Right kidney (tissue), 1 donor: ENCODE results near the gene ATG7.
"Not testable (repeated sequence)": the region's sequence is repeated elsewhere in the genome, so short reads cannot be mapped to it uniquely, and the experiment has no call there.

Experiments used
- DNase-seq: peaks from one replicate; pipeline ENCODE4 v3.0.0-alpha.2; 2016

ATG7 gene

DNA sequence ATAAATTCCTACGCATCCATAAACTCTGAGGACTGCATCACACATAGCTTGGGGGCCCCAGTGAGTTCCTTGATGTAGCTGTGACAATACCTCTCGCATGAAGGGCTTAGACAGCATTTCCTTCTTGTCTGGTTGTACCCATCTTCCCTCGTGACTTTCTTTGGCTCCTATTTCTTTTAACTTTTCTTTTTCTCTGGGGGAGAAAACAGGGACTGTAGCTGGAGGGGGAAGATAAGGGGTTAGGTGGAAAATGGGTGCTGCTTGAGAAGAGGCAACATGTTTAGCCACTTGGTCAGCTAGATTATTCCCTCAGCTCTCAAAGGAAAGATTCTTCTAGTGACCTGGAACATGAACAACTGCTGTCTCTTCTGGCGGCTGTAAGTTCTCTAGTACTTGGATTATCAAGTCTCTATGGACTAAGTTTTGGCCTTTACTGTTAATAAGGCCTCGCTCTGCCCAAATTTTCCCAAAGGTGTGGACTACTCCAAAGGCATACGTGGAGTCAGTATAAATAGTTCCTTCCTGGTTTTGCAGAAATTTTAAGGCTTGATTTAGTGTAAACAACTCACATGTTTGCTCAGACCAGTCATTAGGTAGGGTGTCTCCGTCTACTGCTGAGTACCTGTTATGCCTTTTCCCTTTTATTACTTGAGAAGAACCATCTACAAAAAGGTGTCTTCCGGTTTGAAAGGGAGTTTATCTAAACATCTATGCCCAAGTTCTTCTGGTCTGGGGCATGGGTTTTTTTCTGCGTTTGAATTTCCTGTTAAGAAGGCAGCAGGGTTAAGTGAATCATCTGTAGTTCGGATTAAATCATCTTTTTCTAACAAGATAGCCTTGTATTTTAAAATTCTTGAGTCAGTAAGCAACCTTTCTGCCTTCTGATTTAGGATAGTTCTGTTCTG is 21.0 kb upstream of the ATG7 start:
- DNase-seq: no peak

DNA sequence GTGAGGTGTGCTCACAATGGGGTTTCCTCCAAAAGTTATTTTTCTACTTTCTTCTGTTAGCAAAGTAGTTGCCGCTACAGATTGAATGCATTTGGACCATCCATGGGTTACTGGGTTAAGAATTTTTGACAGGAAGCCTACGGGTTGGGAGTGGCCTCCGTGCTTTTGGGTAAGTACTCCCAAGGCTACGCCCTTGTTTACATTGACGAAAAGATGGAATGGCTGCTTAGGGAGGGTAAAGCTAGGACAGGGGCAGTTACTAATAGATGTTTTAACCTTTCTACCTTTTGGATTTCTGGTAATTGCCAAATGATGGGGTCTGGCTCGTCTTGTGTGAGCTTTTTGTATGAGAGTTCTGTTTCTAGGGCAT is 20.4 kb upstream of the ATG7 start:
- DNase-seq: no peak

DNA sequence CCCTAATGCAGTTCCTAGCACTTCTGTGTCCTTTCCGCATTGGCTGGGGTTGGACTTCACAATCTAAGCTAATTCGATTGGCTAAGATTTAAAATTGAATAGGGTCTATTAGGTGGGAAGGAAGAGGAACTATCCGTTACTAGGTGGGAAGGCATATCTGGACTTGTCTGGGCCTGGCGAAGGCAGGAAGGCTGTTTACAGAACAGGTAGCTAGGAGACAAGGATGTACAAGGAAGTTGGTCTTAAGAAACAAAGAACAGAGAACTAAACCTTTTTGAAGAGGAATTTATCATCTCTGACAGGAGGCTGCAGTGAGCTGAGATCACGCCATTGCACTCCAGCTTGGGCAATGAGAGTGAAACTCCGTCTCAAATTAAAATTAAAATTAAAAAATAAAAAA is 17.3 kb upstream of the ATG7 start:
- no peak for DNase-seq

DNA sequence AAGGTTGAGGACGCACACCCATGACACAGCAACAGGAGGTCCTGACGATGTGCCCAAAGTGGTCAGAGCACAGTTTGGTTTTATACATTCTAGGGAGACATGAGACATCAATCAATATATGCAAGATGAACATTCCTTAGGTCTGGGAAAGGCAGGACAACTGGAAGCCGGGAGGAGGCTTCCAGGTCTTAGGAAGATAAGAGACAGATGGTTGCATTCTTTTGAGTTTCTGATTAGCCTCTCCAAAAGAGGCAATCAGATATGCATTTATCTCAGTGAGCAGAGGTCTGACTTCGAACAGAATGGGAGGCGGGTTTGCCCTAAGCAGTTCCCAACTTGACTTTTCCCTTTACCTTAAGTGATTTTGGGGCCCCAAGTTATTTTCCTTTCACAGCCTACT is 16.7 kb upstream of the ATG7 start:
- not testable (repeated sequence) for DNase-seq

DNA sequence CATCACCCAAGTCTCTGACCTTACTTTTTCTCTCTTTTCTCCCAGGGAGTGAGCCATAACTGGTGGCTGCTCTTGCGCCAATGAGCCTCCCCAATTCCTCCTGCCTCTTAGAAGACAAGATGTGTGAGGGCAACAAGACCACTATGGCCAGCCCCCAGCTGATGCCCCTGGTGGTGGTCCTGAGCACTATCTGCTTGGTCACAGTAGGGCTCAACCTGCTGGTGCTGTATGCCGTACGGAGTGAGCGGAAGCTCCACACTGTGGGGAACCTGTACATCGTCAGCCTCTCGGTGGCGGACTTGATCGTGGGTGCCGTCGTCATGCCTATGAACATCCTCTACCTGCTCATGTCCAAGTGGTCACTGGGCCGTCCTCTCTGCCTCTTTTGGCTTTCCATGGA is 13.2 kb upstream of the ATG7 start:
- no peak for DNase-seq

DNA sequence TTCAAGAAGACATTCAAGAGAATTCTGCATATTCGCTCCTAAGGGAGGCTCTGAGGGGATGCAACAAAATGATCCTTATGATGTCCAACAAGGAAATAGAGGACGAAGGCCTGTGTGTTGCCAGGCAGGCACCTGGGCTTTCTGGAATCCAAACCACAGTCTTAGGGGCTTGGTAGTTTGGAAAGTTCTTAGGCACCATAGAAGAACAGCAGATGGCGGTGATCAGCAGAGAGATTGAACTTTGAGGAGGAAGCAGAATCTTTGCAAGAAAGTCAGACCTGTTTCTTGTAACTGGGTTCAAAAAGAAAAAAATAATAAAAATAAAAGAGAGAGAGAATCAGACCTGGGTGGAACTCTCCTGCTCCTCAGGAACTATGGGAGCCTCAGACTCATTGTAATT is 11.7 kb upstream of the ATG7 start:
- no peak for DNase-seq

DNA sequence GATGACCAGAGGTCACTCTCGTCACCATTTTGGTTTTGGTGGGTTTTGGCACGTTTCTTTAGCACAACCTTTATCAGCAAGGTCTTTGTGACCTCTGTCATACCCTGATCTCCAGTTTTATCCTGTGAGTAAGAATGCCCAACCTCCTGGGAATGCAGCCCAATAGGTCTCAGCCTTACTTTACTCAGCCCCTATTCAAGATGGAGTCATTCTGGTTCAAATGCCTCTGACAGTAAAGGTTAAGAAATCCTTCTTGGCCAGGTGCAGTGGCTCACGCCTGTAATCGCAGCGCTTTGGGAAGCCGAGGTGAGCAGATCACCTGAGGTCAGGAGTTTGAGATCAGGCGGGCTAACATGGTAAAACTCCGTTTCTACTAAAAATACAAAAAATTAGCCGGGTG is 3.2 kb upstream of the ATG7 start:
- no peak for DNase-seq

DNA sequence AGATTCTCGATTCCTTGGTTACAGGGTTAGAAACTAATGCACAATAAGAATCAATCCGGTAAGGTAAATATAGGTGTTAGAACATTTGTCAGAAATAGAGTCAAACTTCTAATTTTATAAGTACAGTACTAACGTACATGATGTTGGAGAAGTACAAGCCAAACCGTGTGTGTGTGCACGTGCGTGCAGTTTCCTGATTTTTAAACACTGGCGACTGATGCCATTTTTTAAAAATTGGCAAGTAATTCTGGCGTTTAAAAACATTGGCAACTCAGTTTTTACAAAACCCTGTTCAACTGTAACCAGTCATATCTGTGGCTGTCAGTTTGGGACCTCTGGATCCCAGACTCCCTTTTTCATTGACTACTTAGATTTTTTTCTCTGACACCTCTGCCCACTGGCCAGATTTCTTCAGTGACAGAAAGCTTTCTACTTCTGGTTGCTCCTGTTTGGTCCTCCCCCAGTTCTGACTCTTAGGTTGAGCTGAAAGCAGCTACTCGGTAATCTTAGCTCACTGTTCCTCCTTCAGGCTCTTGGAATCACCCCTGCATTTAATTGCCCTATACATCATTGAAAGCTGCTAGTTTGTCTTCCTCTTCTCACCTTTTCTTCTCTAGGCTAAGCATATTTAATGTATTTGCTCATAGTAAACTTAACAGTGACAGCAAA is 843 bp downstream of the ATG7 start:
- DNase-seq: no peak

DNA sequence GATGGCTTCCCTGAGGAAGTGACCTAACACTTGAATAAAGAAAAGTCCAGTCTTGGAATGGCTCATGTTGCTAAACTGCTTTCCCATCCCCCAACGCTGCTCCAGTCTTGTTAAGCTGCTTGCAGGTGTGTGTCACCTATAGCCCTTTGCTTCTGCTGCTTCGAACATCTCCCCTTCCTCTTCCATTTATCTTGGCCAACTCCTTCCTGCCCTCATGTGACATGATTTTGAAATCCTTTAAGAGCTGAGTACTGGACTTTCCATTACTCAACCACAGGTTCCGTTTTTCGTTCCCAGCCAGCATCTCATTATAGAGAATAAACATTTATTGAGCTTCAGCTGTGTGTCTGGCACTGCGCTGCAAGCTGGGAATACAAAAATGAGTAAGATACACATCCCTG is 1.7 kb downstream of the ATG7 start:
- DNase-seq: no peak

DNA sequence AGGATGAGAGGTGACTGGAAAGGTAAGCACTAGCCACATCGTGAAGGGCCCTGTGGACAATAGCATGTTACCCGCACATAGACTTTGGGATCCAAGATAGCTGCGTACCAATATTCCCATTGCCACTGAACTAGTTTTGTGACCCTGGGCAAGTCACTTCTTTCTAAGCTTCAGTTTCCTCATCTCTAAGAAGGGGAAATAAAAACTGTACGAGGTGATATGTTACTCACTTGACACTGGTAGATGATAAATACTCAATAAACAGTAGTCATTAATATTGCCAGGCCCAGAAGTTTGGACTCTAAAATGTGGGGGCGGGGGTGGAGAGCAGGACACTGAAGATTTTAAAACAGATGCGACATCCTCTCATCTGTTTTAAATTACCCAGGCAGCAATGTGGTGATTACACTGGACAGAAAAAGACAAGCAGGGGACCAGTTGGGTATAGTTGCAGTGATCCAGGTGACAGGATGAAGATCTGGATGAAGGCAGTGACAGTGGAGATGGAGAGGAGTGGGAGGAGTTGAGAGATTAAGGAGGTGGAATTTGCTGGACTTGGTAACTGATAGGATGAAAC is 2.5 kb downstream of the ATG7 start:
- DNase-seq: no peak

DNA sequence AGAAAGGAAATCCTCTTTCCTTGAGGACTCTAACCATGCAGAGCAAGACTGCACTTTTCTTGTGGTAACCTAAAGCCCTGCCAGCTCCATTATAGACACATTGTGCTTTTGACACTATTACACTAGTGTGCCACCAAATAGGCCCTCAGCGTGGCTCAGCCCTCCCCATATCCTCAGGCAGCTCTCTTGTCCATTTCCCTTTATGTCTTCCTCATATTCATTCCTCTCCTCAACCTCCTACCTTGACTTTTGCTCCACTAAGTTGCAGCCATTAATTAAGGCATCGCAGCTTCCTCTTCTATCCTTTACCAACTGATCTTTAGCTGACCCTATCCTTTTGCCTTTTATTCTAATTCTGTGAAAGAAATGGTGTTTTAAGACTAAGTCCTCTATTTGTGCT is 3.7 kb downstream of the ATG7 start:
- no peak for DNase-seq

DNA sequence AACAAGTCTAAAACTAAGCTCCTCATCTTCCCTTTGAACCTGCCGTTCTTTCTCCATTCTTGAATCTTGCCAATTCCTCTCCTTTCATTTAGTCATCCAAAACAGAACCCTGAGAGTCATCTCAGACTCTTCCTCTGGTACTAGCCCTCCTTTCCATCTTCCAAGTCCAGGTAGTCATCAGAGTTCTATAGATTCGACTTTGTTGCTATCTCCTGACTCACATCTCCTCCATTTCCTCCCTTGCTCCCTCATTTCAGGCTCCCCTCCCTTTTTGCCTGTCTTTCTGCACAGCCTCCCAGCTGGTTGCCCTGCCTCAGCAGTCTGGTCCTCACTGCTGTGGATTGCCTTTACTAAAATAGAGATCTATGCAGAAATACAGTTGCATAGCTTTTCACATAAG is 4.7 kb downstream of the ATG7 start:
- no peak for DNase-seq

DNA sequence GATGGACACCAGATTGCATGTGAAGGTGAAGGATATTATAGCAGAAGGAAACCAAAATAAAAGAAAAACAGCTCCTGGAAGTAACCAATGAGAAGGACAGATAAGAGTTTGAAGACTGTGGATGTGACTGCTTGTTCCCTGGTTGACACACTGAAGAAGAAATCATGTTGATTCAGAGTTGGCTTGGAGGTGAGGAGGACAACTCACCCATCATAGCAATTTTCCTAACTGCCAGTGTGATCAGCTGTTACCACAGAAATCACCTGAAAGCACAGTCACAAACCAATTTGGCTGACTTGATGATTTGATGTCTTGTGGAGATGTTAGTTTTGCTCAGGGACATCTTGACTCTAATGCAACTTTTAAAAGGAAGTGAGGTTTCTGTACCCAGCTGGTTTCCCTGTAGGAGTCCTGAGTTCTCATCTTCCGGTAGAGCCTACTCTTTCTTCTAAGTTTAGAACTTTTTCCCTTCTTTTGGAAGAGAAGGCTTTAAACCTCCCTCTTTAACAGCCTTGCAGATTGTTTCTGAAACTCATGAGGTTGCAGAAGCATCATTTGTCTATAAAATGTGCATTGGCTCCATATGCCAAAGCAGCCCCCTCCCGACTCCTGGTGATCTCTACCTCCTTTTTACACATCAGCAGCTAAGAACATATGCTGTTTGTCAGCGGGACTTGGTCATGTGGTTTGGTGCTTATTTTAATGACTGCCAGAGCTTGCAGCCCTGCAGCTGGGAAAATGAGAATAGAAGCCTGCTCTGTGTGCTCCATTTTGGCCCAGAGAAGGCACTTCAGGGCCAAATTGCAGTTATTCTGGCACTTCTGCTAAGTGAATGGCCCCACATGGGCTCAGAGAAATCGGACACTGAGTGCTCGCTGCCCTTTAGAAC is 10.3 kb downstream of the ATG7 start:
- DNase-seq: peak; percentile 28

DNA sequence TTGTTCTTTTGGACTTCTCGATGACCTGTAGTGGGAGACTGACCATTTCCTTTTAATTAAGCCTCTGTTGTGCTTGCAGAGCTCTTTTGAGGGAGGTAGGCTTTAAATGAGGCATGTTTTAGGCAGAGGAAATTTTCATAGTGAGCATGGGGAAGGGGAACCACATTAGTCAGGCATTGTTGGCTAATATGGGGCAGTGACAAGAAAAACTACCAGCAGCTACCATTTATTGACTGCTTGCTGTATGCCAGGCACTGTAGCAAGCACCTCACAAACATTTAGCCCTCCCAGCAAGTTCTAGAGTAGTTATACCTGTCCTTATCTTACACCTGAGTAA is 10.9 kb downstream of the ATG7 start:
- no peak for DNase-seq

DNA sequence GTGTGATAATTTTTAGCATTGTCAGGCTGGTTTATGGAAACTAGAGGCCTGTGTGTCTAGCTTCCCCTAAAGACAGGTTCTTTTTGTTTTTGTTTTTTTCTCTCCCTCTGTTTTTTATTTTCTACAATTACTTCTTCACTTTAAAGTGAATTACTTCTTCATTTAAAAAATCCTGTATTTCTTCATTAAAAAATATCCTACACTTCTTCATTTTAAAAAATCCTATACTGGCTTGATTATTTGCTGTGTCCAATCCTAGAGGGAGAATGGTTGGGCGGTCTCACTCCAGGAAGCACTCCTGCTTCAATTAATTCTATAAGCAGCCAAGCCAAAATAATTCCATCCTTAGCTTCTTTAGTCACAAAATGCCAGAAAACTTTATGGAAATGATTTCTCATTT is 11.8 kb downstream of the ATG7 start:
- DNase-seq: no peak

DNA sequence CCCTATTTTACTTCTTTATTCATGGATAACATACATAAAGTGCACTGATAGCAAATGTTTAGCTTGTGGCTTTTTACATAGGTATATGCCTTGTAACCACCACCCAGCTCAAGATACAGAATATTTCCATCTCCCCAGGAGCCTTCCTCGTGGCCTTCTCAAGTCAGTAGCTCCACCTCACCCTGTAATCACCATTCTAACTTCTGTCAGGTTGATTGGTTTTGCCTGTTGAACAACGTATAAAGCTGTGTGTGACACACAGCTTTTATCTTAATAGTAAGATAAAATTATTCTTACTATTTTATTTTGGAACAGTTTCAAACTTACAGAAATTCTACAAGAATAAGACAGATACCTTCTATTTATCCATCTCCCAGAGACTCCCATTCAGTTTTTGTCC is 13.3 kb downstream of the ATG7 start:
- no peak for DNase-seq

DNA sequence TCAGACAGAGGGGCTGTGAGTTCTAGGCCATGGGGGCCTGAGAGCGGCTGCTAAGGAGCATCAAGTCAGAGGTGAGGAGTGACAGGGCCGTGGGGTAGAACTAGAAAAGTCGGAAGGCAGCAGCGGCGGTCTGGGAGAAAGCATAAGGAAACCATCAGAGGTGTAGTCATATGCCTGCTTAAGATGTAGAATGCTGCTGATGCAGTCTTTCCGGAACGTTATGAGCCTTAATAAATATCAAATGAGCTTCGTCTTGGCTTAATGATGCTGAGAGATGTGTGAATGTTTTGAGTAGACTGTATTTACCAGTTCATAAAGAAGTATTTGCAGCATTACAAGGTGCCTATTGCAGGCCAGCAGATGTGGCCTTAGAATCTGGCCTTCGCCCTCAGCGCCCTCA is 15.2 kb downstream of the ATG7 start:
- DNase-seq: no peak

DNA sequence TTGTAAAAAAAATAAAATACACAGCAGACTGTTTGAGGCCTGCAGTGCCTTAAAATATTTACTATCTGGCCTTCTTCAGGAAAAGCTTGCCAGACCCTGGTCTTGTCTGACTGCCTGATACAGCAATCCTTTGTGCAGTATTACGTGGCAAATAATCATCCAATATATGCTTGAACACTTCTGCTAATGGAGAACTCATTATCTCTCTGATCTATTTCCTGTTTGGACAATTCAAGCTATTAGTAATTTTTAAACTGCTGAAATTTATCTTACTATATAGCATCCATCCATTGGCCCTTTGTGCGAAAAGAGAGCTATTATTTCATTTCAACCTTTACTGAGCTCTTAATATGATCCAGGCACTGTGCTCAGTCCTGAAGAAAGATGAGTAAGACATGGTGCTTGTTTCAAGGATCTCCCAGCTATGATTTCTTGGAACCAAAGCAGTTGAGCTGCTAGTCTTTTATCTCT is 15.9 kb downstream of the ATG7 start:
- DNase-seq: no peak

DNA sequence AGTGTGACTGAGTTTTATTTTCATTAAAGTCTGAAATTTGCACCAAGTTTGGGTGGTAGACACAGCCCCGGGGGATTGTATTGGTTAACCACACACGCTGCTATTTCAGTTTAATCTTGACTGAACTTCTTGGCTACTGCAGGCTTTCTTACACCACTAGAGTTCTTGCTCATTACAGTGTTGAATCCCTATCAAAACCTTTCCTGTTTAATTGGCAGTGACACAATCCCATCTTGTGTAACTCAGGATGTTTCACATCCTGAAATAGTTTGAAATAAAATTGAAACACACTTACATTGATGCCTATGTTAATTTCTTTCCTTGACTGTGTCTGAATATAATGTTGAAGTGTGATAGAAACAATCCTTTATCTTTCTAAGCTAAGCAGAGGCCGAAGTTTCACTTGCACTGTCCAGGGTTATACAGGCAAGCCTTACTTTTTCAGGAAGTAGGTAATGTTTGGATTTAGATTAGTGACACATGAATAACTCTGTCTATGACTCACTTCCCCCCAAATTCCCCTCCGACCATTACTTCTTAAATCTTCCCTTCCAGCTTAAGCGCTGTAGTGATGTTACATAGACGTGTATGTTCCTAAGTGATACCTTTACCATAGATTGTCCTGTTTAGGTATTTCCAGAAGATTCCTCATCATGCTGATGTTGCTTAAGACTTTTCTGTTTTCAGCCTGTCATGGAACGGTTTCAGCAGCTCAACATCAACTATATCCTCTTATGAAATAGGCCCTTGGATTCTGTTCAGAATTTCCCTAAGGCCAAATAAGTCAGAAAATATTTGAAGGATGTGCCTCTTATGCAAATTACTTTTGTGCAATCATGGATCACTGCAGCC is 16.8 kb downstream of the ATG7 start:
- DNase-seq: no peak

DNA sequence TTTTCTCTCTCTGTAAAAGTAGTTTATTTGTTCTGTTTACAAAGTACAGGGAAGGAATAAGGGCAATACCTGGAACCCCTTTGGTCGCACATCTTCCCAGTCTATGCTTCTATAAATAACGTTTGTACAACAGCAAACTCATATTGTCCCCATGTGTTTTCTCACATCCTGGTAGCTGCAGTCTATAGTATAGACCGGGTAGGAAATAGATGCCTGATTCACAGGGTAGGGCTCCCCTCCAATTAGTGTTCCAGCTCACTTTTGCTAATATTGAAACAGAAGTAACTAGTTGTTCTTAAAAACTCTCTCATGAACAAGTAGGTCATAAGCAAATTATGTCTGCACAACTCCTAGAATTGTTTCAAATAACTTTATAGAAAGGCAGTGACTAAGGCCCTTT is 17.7 kb downstream of the ATG7 start:
- DNase-seq: no peak

DNA sequence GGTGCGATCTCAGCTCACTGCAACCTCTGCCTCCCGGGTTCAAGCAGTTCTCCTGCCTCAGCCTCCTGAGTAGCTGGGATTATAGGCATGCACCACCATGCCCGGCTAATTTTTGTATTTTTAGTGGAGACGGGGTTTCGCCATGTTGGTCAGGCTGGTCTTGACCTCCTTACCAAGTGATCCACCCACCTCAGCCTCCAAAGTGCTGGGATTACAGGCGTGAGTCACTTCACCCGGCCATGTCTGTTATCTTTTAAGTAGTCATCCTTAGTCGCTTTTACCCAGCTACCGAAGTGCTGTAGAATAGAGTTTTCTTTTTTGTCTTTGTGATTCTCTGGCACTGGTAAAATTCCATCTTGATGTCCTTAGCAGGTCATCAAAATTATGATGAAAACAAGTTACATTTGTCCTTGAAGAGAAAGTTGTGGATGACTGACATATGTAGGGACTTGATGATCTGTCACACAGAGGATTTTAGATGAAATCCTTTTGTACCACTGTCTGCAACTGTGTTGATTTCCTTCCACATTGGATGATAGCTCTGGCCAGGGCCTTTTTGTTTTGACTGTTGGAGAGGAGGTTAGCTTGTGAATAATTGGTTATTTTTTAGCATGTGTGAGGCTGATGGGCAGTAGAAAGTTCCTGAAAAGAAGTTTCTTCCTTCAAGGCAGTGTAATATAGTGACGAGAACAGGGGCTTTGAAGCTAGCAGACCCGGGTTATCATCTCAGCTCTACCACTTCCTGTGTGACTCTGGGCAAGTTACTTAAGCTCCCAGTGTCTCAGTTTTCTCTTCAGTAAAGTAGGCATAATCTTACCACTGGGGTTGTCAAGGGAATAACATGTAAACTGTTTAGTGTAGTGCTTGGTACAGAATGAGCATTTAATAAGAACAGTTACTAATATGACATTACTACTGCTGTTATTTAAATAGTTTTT is 18.8 kb downstream of the ATG7 start:
- no peak for DNase-seq
